GM12878 (cell line): Measurements from ENCODE around the gene GLYAT. TPM values are rescaled to one million over a fixed set of nuclear protein-coding genes. Genes with fewer than 3 reads are reported as not detected.

Source experiments
- ATAC-seq: fragments of 200-7000 bp; cut with Tn5 transposase; 3 replicates; pipeline ENCODE4 v1.9.1; 2020; ENCODE audit warnings: mild to moderate bottlenecking, moderate library complexity
- BruUV-seq: library from RNA; stranded (reverse); fragments of 400-500 nt; replicated peaks from 2 replicates; lab custom pipeline; 2021; lab: Mats Ljungman, UMichigan
- CTCF ChIA-PET: fragments of 300-600 bp; sonication (Branson Sonifier 250); formaldehyde crosslinking; extraction: SDS; loops from one replicate; lab custom pipeline; 2021; ENCODE audit warnings: inconsistent platforms; lab: Yijun Ruan, JAX
- POLR2A ChIA-PET: fragments of 350-600 bp; formaldehyde crosslinking; extraction: SDS; loops from one replicate; lab custom pipeline; 2021; ENCODE audit warnings: inconsistent platforms; lab: Charles Lee
- RAD21 ChIA-PET: fragments of 300-600 bp; sonication (Branson Sonifier 250); formaldehyde crosslinking; loops from one replicate; lab custom pipeline; 2023; ENCODE audit warnings: antibody characterized with exemption; ENCODE audit not compliant: unreplicated experiment; lab: Charles Lee
- SMC1A ChIA-PET: fragments of 300-600 bp; sonication (Branson Sonifier 250); formaldehyde crosslinking; loops from one replicate; lab custom pipeline; 2023; ENCODE audit not compliant: unreplicated experiment, uncharacterized antibody; lab: Charles Lee
- DNase-seq: peaks from one replicate; pipeline ENCODE4 v3.0.0-alpha.2; 2011; ENCODE audit warnings: low read depth, low spot score
- FAIRE-seq: peaks from 3 replicates; lab custom pipeline; 2011; peaks lifted over from hg19 to GRCh38; lab: Jason Lieb, UNC
- H2AFZ ChIP-seq: 2 replicates; pipeline ENCODE4 v1.6.0; 2011; ENCODE audit warnings: low read depth, low read length, control low read depth; ENCODE audit not compliant: control insufficient read depth
- H3K27ac ChIP-seq: 2 replicates; pipeline ENCODE4 v1.5.1; 2011; ENCODE audit warnings: control low read depth; ENCODE audit not compliant: control insufficient read depth, insufficient read depth
- H3K27me3 ChIP-seq, 2 experiments: replicated peaks in 1 of 2; 2 replicates each; pipeline versions ENCODE4 v1.6.0 to v1.6.1; 2011; ENCODE audit warnings: low read length in 1 of 2; ENCODE audit not compliant: control insufficient read depth in 2 of 2, insufficient read depth in 2 of 2
- H3K36me3 ChIP-seq, 2 experiments: 2 replicates each; pipeline ENCODE4 v1.5.1; 2011; ENCODE audit warnings: low read length in 1 of 2; ENCODE audit not compliant: control insufficient read depth in 2 of 2, insufficient read depth in 2 of 2
- H3K4me1 ChIP-seq: 2 replicates; pipeline ENCODE4 v1.6.1; 2011; ENCODE audit warnings: mild to moderate bottlenecking, low read length, moderate library complexity, mixed read lengths; ENCODE audit not compliant: control insufficient read depth, insufficient read depth
- H3K4me2 ChIP-seq: 2 replicates; pipeline ENCODE4 v1.6.0; 2011; ENCODE audit warnings: control low read depth; ENCODE audit not compliant: control insufficient read depth, insufficient read depth
- H3K4me3 ChIP-seq: fragments of 200-600 bp; sonication (generic); 2 replicates; pipeline ENCODE4 v1.5.1; 2016
- H3K79me2 ChIP-seq: 2 replicates; pipeline ENCODE4 v1.6.0; 2011; ENCODE audit warnings: low read length; ENCODE audit not compliant: control insufficient read depth, insufficient read depth
- H3K9ac ChIP-seq: 2 replicates; pipeline ENCODE4 v1.8.0; 2011; ENCODE audit warnings: low read length, control low read depth, mixed read lengths; ENCODE audit not compliant: control insufficient read depth, insufficient read depth
- H3K9me3 ChIP-seq: replicated peaks from 3 replicates; pipeline ENCODE4 v1.5.1; 2011; ENCODE audit warnings: mild to moderate bottlenecking, low read length; ENCODE audit not compliant: control insufficient read depth, insufficient read depth
- H4K20me1 ChIP-seq: 2 replicates; pipeline ENCODE4 v1.6.0; 2011; ENCODE audit not compliant: control insufficient read depth, insufficient read depth
- DPF2 ChIP-seq: fragments of 450-650 bp; IDR thresholded peaks from 2 replicates; pipeline ENCODE4 v1.6.1; 2017; ENCODE audit warnings: mild to moderate bottlenecking
- EP300 ChIP-seq, 2 experiments: fragments of 150-350 bp in 1 of 2; IDR thresholded peaks; 2 replicates each; pipeline ENCODE4 v1.6.1; 2011 to 2012; ENCODE audit warnings: low read depth in 2 of 2, low read length in 2 of 2, borderline replicate concordance in 1 of 2, improper control_type of control experiment in 1 of 2, inconsistent platforms in 1 of 2; ENCODE audit not compliant: control insufficient read depth in 1 of 2
- FOXK2 ChIP-seq: fragments of 450-650 bp; IDR thresholded peaks from 2 replicates; pipeline ENCODE4 v1.6.1; 2017; ENCODE audit warnings: mild to moderate bottlenecking, moderate library complexity
- JUND ChIP-seq: IDR thresholded peaks from 2 replicates; pipeline ENCODE4 v1.6.1; 2012; ENCODE audit warnings: low read depth, mild to moderate bottlenecking, low read length, improper control_type of control experiment, moderate library complexity
- MAX ChIP-seq: IDR thresholded peaks from 2 replicates; pipeline ENCODE4 v1.6.1; 2012; ENCODE audit warnings: low read depth, low read length, improper control_type of control experiment
- MTA2 ChIP-seq: fragments of 450-650 bp; IDR thresholded peaks from 2 replicates; pipeline ENCODE4 v1.6.1; 2016; ENCODE audit warnings: low read depth, mild to moderate bottlenecking, moderate library complexity
- MTA3 ChIP-seq: IDR thresholded peaks from 2 replicates; pipeline ENCODE4 v1.6.1; 2012; ENCODE audit warnings: low read length, inconsistent platforms, borderline replicate concordance
- NBN ChIP-seq: fragments of 450-650 bp; IDR thresholded peaks from 2 replicates; pipeline ENCODE4 v1.6.1; 2016
- RELA ChIP-seq: fragments of 450-650 bp; IDR thresholded peaks from 2 replicates; pipeline ENCODE4 v1.8.0; 2014; ENCODE audit warnings: borderline replicate concordance; ENCODE audit not compliant: partially characterized antibody
- SP1 ChIP-seq: IDR thresholded peaks from one replicate; pipeline ENCODE4 v1.6.1; 2011; ENCODE audit warnings: low read depth, low read length
- STAT1 ChIP-seq: fragments of 450-650 bp; conservative IDR thresholded peaks from 2 replicates; pipeline ENCODE4 v1.6.1; 2014; ENCODE audit warnings: antibody characterized with exemption, mild to moderate bottlenecking
- SUPT20H ChIP-seq: IDR thresholded peaks from 2 replicates; pipeline ENCODE4 v1.6.1; 2011; ENCODE audit warnings: low read depth, mild to moderate bottlenecking, low read length, moderate library complexity, borderline replicate concordance; ENCODE audit not compliant: control insufficient read depth
- WGBS: methylation state at CpG from one replicate; pipeline ENCODE4 v1.1.6; 2016; ENCODE audit warnings: low lambda C conversion rate; ENCODE audit not compliant: insufficient replicate concordance, insufficient coverage; ENCODE audit errors: missing lambda C conversion rate; 5-methylcytosine and 5-hydroxymethylcytosine counted together
- in situ Hi-C: fragments of 300-500 bp; cut with MboI; formaldehyde crosslinking; loops from 9 replicates; pipeline ENCODE4 v1.14.3; 2018; ENCODE audit warnings: mixed read lengths
- intact Hi-C: fragments of 100-400 bp; cut with micrococcal nuclease; formaldehyde crosslinking; loops from one replicate; pipeline ENCODE4 v1.14.2; 2022; ENCODE audit not compliant: unreplicated experiment
- polyA plus RNA-seq, 11 experiments: library from polyadenylated mRNA; depleted of rRNA in 4 of 11; unstranded in 6 of 11; stranded (reverse) in 5 of 11; fragments of >200 nt; fragmentation: Nextera tagmentation in 4 of 11; fragmentation: Illumina TruSeq in 1 of 11; extraction: Ambion mirVana in 4 of 11; extraction: Trizol in 1 of 11; gene quantifications; 1 replicate in 1 of 11; 2 replicates in 10 of 11; pipeline versions ENCODE4 v1.2.1 to v1.2.3, GENCODE V29; 2011 to 2016; ENCODE audit warnings: inconsistent platforms in 2 of 11, missing spikeins in 2 of 11, low read depth in 1 of 11
- total RNA-seq, 4 experiments: library from RNA; depleted of rRNA in 3 of 4; stranded (reverse); fragments of >200 nt in 3 of 4; fragmentation: Illumina TruSeq in 1 of 4; extraction: Trizol in 1 of 4; gene quantifications; 2 replicates each; pipeline versions ENCODE4 v1.2.1 to v1.2.3, GENCODE V29; 2013 to 2021

GLYAT gene
- total and polyA plus RNA-seq, 10 of the 15 experiments (the other 5 are each of a cell fraction or from before 2014, with no cell fraction given), result 0.18 TPM; not detected in 9

GRCh38 chr11:58739725-58740430 is 8.1 kb upstream of the GLYAT start:
- Histone ChIP-seq H3K9ac (no peak overlapping the region), H3K79me2 (no peaks in the 10 kb centered on the region), H2AFZ (no peak overlapping the region), H3K27ac (no peak overlapping the region), H3K4me1 (no peaks in the 10 kb centered on the region), H3K4me2 (no peak overlapping the region), H3K27me3 (no peaks in the 10 kb centered on the region), H4K20me1 (no peaks in the 10 kb centered on the region), H3K36me3 (no peaks in the 10 kb centered on the region), H3K9me3 (peaks cover 2% of the 10 kb centered on the region; the same call in 2 of the 3 replicates), H3K4me3 (no peak overlapping the region)
- RAD21 ChIA-PET, result no interaction called here
- DNase-seq (no peak), ATAC-seq (no peak), FAIRE-seq (no peak)
- 64% methylated on average over 3 of the region's 3 CpGs for WGBS
- in situ Hi-C loops, result no loop called here
- no peak for TF ChIP-seq SUPT20H
- TF ChIP-seq MAX, result no peak
- TF ChIP-seq MTA3, result no peak
- no peak for TF ChIP-seq RELA
- no peak for TF ChIP-seq NBN
- TF ChIP-seq EP300 (IDR thresholded peaks at IDR 0.05; ENCODE audit: borderline replicate concordance in 1 of 2, control insufficient read depth in 1 of 2, low read depth in 2 of 2, low read length in 2 of 2), result no peak
- no peak for TF ChIP-seq JUND
- TF ChIP-seq SP1, result no peak
- no peak for TF ChIP-seq MTA2
- no peak for TF ChIP-seq DPF2
- TF ChIP-seq STAT1, result no peak
- no peak for TF ChIP-seq FOXK2
- intact Hi-C loops, result no loop called here
- POLR2A ChIA-PET, result no interaction called here
- SMC1A ChIA-PET, result interaction anchor here (0.7 kb wide), 1 partner anchor 1027 kb away, joined by 3 read pairs; no protein-coding TSS in a partner anchor
- CTCF ChIA-PET, result no interaction called here
- BruUV-seq, result no TSS peak
